Measurements from ENCODE around the gene NCOR1.

GRCh38 chr17:16211590-16211989, 3.7 kb downstream of the NCOR1 start:
- TF ChIP-seq CTCF (conservative IDR thresholded peaks at IDR 0.05; ENCODE audit: low read length) (no peak), EZH2phosphoT487 (IDR thresholded peaks at IDR 0.05; ENCODE audit: borderline replicate concordance, low read depth, low read length) (no peak)

Measured in OCI-LY7 (cell line).